MM.1S (cell line): ENCODE results near the gene PYGB.

Experiments
- DNase-seq: peaks from one replicate; pipeline ENCODE4 v3.0.0-alpha.2; 2015
- H2AFZ ChIP-seq: fragments of 300-600 bp; sonication (generic); 2 replicates; pipeline ENCODE4 v1.6.0; 2016; ENCODE audit warnings: antibody characterized with exemption, low read length
- H3F3A ChIP-seq: fragments of 300-600 bp; sonication (generic); 2 replicates; pipeline ENCODE4 v1.6.1; 2016; ENCODE audit warnings: mild to moderate bottlenecking, antibody characterized with exemption, low read length, moderate library complexity, mixed read lengths; ENCODE audit not compliant: insufficient read depth
- H3K27ac ChIP-seq: fragments of 300-600 bp; sonication (generic); 2 replicates; pipeline ENCODE4 v1.5.1; 2016; ENCODE audit warnings: mild to moderate bottlenecking, low read length
- H3K27me3 ChIP-seq: fragments of 300-600 bp; sonication (generic); replicated peaks from 2 replicates; pipeline ENCODE4 v1.6.0; 2016; ENCODE audit warnings: low read length; ENCODE audit not compliant: insufficient read depth
- H3K36me3 ChIP-seq: fragments of 300-600 bp; sonication (generic); replicated peaks from 2 replicates; pipeline ENCODE4 v1.6.1; 2016; ENCODE audit warnings: mild to moderate bottlenecking, low read length, mixed read lengths; ENCODE audit not compliant: insufficient read depth
- H3K4me1 ChIP-seq: fragments of 300-600 bp; sonication (generic); 2 replicates; pipeline ENCODE4 v1.6.1; 2016; ENCODE audit warnings: low read length, mixed read lengths
- H3K4me2 ChIP-seq: fragments of 300-600 bp; sonication (generic); 2 replicates; pipeline ENCODE4 v1.6.0; 2016; ENCODE audit warnings: low read depth, low read length
- H3K4me3 ChIP-seq: fragments of 300-600 bp; sonication (generic); 2 replicates; pipeline ENCODE4 v1.5.1; 2016; ENCODE audit warnings: low read length, mixed read lengths
- H3K79me2 ChIP-seq: fragments of 300-600 bp; sonication (generic); 2 replicates; pipeline ENCODE4 v1.6.1; 2016; ENCODE audit warnings: mixed run types, low read length, mixed read lengths
- H3K9ac ChIP-seq: fragments of 300-600 bp; sonication (generic); 2 replicates; pipeline ENCODE4 v1.6.1; 2016; ENCODE audit warnings: low read length, mixed read lengths
- H3K9me2 ChIP-seq: fragments of 300-600 bp; sonication (generic); replicated peaks from 2 replicates; pipeline ENCODE4 v1.6.1; 2016; ENCODE audit warnings: mild to moderate bottlenecking, low read length, mixed read lengths; ENCODE audit not compliant: insufficient read depth
- H3K9me3 ChIP-seq: fragments of 300-600 bp; sonication (generic); replicated peaks from 2 replicates; pipeline ENCODE4 v1.6.1; 2016; ENCODE audit warnings: mild to moderate bottlenecking, low read length, mixed read lengths; ENCODE audit not compliant: insufficient read depth
- H4K20me1 ChIP-seq: fragments of 300-600 bp; sonication (generic); 2 replicates; pipeline ENCODE4 v1.6.1; 2016; ENCODE audit warnings: mild to moderate bottlenecking, low read length, moderate library complexity, mixed read lengths; ENCODE audit not compliant: insufficient read depth
- EZH2 ChIP-seq: fragments of 300-600 bp; sonication (generic); optimal IDR thresholded peaks from 2 replicates; pipeline ENCODE3; 2017; ENCODE audit warnings: low read depth, mild to moderate bottlenecking, antibody characterized with exemption, low read length, mixed read lengths
- EZH2phosphoT487 ChIP-seq: fragments of 300-600 bp; sonication (generic); IDR thresholded peaks from 2 replicates; pipeline ENCODE4 v1.6.1; 2018; ENCODE audit warnings: antibody characterized with exemption, low read length
- TF ChIP-seq, protein P1 (sequence below): fragments of 300-600 bp; sonication (generic); IDR thresholded peaks from 2 replicates; pipeline ENCODE4 v1.5.1; 2016; ENCODE audit warnings: antibody characterized with exemption, low read length, mixed read lengths

Gene PYGB

DNA sequence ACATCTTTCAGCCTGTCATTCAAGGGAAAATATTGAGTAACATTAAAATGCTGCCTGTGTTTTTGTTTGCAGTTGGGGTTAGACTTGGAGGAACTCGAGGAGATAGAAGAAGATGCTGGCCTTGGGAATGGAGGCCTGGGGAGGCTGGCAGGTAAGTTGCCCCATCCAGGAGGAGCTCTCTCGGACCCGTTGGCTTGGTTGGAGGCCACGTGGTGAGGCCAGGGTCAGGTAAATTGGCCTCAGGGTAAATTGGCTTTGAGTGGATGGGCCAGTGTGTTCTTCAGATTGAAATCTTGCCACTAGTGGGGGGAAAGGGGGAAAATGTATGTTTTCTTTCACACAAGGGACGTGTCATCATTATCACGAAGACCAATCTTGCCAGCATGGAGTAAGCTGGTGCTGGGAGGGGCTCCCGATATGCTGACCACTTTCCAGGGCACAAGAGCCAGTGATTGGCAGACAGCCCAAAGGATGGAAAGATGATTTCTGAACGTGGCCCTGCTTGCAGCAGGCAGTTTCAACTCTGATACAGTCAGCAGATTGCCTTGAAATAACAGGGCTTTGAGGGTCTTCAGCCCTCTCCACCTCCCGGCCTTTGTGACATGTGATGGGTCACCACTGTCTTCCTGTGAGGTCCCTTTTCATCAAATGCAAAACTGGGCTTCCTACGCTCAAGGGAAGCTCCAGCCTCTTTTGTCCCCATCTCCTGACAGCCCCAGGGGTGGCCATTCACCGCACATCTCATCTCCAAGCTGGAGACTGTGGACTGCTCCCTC lies 21.4 kb downstream of the PYGB start:
- no peaks in the 10 kb centered on the region for H3K27me3 ChIP-seq
- H3K9ac ChIP-seq, result no peak overlapping the region
- H3K27ac ChIP-seq, result no peak overlapping the region
- peaks cover 8% of the 10 kb centered on the region for H3K36me3 ChIP-seq
- no peaks in the 10 kb centered on the region for H3K4me1 ChIP-seq
- TF ChIP-seq, protein P1, sequence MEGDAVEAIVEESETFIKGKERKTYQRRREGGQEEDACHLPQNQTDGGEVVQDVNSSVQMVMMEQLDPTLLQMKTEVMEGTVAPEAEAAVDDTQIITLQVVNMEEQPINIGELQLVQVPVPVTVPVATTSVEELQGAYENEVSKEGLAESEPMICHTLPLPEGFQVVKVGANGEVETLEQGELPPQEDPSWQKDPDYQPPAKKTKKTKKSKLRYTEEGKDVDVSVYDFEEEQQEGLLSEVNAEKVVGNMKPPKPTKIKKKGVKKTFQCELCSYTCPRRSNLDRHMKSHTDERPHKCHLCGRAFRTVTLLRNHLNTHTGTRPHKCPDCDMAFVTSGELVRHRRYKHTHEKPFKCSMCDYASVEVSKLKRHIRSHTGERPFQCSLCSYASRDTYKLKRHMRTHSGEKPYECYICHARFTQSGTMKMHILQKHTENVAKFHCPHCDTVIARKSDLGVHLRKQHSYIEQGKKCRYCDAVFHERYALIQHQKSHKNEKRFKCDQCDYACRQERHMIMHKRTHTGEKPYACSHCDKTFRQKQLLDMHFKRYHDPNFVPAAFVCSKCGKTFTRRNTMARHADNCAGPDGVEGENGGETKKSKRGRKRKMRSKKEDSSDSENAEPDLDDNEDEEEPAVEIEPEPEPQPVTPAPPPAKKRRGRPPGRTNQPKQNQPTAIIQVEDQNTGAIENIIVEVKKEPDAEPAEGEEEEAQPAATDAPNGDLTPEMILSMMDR, result no peak
- TF ChIP-seq EZH2, result no peak
- TF ChIP-seq EZH2phosphoT487, result no peak
- H3F3A ChIP-seq, result no peaks in the 10 kb centered on the region
- no peak overlapping the region for H3K4me3 ChIP-seq
- H4K20me1 ChIP-seq, result no peaks in the 10 kb centered on the region
- H3K9me3 ChIP-seq, result no peaks in the 10 kb centered on the region
- H3K79me2 ChIP-seq, result peaks cover 29% of the 10 kb centered on the region
- no peak for DNase-seq
- H3K4me2 ChIP-seq, result no peak overlapping the region
- H2AFZ ChIP-seq, result no peak overlapping the region
- H3K9me2 ChIP-seq, result no peaks in the 10 kb centered on the region

DNA sequence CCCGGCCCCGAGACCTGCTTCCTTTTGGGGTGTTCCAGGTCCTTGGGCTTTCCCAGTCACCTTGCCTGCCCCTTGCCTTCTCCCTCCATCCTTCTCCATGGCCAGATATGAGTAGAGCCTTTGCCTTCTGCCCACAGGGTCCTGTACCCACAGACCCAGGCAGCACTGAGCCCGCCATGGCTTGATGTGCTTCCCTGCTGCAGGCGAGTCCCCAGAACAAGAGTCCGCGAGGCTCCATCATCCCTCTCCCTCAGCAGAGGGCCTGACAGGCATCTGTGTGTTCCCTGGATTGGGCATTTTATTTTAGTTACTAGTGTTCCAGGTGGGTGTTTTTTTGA lies 21.9 kb downstream of the PYGB start:
- Histone ChIP-seq H3K9me3 (no peaks in the 10 kb centered on the region), H2AFZ (no peak overlapping the region), H3K9ac (no peak overlapping the region), H3K4me2 (no peak overlapping the region), H3K9me2 (no peaks in the 10 kb centered on the region), H3K79me2 (peaks cover 32% of the 10 kb centered on the region), H3K4me3 (no peak overlapping the region), H3K4me1 (no peaks in the 10 kb centered on the region), H4K20me1 (no peaks in the 10 kb centered on the region), H3K27ac (no peak overlapping the region), H3F3A (no peaks in the 10 kb centered on the region), H3K27me3 (no peaks in the 10 kb centered on the region), H3K36me3 (peaks cover 8% of the 10 kb centered on the region)
- no peak for DNase-seq
- TF ChIP-seq EZH2 (no peak), EZH2phosphoT487 (no peak)
- TF ChIP-seq, protein P1, result no peak

DNA sequence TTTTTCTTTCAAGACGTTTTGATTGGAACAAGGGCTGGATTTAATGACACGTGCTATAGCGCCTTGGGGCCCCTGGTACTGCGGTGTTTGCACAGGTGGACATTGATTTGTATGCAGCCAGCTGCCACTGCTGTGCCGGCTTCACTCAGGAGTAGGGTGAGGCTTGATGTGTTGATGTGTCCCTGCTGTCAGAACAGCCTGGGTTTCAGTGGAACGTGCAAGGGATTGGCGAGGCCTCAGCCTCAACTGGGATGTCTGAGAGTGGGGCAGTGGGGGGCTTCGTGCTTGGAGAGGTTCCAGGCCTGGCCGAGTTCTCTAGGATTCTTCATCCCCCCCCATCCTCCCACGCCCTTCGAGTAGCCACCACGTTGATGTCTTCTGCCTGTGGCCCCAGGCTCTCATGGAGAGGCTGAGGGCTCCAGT lies 23.0 kb downstream of the PYGB start:
- Histone ChIP-seq H3K9me2 (no peaks in the 10 kb centered on the region), H3K4me2 (no peak overlapping the region), H3K9ac (no peak overlapping the region), H3F3A (no peaks in the 10 kb centered on the region), H3K9me3 (no peaks in the 10 kb centered on the region), H3K27me3 (no peaks in the 10 kb centered on the region), H3K79me2 (peaks cover 30% of the 10 kb centered on the region), H3K27ac (no peak overlapping the region), H3K36me3 (peaks cover 8% of the 10 kb centered on the region), H2AFZ (no peak overlapping the region), H3K4me3 (no peak overlapping the region), H4K20me1 (no peaks in the 10 kb centered on the region), H3K4me1 (no peaks in the 10 kb centered on the region)
- TF ChIP-seq, protein P1, result no peak
- no peak for TF ChIP-seq EZH2
- TF ChIP-seq EZH2phosphoT487, result no peak
- no peak for DNase-seq
